SKM-1 (cell line): ENCODE results near the gene CABLES2.

Source experiments
- DNase-seq: peaks from one replicate; lab custom pipeline; 2025; ENCODE audit not compliant: unreplicated experiment; lab: John Stamatoyannopoulos, UW

The CABLES2 gene

DNA sequence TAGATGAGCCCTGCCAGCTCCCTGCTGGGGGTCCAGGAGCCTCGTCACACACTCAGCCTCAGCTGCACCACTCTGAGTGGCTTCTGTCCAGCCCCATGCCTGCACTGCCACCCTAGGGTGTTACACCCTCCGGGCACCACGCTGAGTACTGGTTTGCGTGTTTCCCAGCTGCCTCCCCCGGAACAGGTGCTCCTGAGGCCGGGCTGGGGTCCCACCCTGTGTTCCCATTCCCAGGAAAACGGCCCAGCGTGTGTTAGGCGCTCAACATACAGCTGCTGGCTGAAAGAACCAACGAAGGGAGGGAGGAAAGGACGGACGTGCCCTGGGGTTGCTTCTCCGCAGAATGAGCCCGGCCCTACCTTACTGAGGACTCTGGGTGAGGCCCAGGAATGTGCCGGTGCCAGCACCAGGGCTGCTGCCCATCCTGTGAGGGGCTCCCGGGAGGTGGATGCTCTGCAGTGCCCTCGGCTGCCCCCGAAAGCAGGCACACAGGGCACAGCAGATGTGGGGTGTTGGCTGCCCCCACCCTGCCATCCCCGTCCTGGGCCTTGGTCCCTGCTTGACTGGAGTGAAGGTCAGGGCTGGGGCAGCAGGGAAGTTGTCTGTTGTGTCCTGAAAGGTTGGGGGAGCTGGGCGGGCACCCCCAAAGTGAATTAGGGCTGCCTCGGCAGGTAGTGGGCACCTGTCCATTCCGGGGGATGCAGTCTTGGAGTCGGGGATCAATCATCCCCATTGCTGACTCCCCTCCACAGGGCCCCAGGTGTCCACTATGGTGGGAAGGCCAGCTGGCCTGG is 56.3 kb downstream of the CABLES2 start:
- DNase-seq: no peak

GRCh38 chr20:62350098-62350628 is 56.9 kb downstream of the CABLES2 start:
- no peak for DNase-seq

- DNase-seq: no peak
Observed at GRCh38 chr20:62349556-62350097, 57.5 kb downstream of the CABLES2 start.

GRCh38 chr20:62348604-62349003 is 58.5 kb downstream of the CABLES2 start:
- no peak for DNase-seq

- no peak for DNase-seq
Observed at GRCh38 chr20:62347445-62347844, 59.6 kb downstream of the CABLES2 start.

DNA sequence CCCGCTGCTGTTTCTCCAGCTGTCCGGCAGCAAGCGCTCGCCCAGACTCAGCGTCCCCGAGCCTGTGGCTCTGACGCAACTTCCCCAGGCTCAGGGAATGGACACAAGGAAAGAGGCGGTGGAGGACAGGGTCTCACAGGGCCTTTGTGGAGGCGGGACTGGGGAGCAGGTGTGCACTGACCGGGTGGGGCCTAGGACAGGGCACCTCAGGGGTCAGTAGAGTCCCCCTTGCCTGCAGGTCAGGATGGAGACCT is 60.0 kb downstream of the CABLES2 start:
- DNase-seq: no peak

DNA sequence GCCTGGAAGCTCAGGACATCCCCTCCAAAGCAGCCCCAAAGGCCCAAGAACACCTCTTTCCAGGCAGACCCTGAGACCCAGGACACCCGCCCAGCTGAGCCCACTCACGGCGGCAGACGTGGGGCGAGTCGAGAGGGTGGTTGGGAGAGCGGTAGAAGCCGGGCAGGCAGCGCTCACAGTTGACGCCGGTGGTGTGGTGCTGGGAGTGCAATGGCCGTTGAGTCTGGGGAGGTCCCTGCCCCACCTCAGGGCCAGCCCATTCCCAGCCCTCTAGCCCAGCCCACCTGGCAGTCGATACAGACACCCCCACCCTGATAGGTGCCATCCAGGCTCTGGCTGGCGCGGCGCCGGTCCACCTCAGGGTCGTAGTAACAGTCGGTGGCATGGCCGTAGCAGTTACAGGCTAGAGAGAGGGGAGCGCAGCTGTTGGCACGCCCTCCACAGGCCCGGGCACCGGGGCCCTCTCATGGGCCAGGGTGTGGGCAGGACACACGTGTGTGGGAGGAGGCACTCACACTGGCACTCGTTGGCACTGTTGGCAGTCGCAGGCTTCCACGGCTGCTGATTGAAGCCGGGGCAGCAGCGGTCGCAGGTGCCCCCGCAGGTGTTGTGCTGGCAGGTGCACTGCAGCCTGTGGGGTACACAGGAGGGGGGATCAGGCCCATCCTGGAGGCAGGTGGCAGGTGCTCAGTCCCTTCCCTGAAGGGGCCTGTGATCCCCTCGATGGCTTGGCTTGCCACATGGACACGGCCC is 60.5 kb downstream of the CABLES2 start:
- DNase-seq: no peak

GRCh38 chr20:62345681-62346370 is 61.3 kb downstream of the CABLES2 start:
- DNase-seq: no peak

DNA sequence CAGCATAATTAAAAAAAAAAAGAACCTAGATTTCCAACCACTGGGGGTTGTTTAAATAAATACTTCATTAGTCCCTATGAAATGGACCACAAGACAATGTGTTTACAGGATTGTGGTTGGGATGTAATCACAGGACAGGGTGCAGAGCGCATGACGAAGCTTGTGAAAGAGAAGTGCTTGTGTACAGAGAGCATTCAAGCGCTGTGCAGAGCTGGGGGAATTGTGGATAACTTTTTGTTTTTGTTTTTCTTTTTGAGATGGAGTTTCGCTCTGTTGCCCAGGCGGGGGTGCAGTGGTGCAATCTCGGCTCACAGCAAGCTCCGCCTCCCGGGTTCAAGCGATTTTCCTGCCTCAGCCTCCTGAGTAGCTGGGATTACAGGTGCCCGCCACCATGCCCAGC is 62.3 kb downstream of the CABLES2 start:
- no peak for DNase-seq

- DNase-seq: no peak
Observed at GRCh38 chr20:62344092-62344491, 63.0 kb downstream of the CABLES2 start.

DNA sequence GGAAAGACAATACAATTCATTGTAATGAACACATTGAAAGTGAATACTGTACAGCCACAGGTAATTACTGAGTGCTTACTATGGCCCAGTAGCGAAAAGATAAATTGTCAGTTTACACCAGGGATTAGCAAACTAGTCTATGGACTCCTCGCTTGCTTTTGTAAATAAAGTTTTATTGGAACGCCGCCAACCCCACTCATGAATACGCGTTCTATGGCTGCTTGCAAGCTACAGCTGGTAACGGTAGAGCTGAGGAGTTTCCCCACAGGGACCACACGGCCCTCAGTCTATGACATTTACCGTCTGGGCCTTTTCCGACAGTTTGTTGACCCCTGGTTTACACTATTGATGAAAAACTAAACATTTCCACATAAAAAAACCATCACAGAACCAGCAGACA is 64.2 kb downstream of the CABLES2 start:
- no peak for DNase-seq

DNA sequence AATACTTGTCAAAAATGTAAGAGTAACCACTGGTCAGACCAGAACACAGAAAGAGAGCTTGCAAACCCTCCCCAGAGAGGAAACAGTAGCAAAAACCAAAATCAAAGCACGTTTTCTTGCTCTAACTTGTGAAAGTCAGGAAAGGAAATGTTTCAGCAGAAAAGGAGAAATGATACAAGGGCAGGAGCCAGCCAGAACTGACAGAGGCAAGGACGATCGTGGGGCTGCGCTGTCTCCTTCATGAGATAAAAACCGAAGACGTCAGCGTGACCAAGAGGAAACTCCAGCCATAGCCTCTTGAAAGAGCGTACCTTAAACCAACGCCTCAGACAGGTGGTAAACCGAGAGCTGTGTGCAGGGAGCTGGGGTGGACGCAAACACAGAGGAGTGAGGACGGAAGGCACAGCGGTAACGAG is 67.4 kb downstream of the CABLES2 start:
- no peak for DNase-seq
